Germinal center (tissue), 1 donor: Measurements from ENCODE around the gene XYLT1.

Experiments
- DNase-seq: peaks from one replicate; pipeline ENCODE4 v3.0.0; 2012; ENCODE audit warnings: mixed read lengths, low spot score

Gene XYLT1

GRCh38 chr16:17228048-17228707 is 242.6 kb downstream of the XYLT1 start:
- DNase-seq, result no peak

GRCh38 chr16:17227278-17227677 is 243.5 kb downstream of the XYLT1 start:
- DNase-seq, result no peak

GRCh38 chr16:17225541-17225940 is 245.2 kb downstream of the XYLT1 start:
- no peak for DNase-seq

GRCh38 chr16:17224879-17225281 is 245.9 kb downstream of the XYLT1 start:
- DNase-seq, result no peak

GRCh38 chr16:17224350-17224749 is 246.4 kb downstream of the XYLT1 start:
- no peak for DNase-seq

- DNase-seq, result no peak
These were observed 247.2 kb downstream of the XYLT1 start for GRCh38 chr16:17223576-17223975.

GRCh38 chr16:17222871-17223401 is 247.8 kb downstream of the XYLT1 start:
- no peak for DNase-seq

- DNase-seq, result no peak
These were observed 250.8 kb downstream of the XYLT1 start for GRCh38 chr16:17219991-17220390.

GRCh38 chr16:17215936-17216335 is 254.8 kb downstream of the XYLT1 start:
- no peak for DNase-seq

- DNase-seq, result no peak
These were observed 255.5 kb downstream of the XYLT1 start for GRCh38 chr16:17215306-17215705.

- no peak for DNase-seq
These were observed 256.8 kb downstream of the XYLT1 start for GRCh38 chr16:17213974-17214373.

- no peak for DNase-seq
These were observed 257.7 kb downstream of the XYLT1 start for GRCh38 chr16:17213025-17213424.

GRCh38 chr16:17212606-17213005 is 258.2 kb downstream of the XYLT1 start:
- DNase-seq, result no peak

GRCh38 chr16:17211797-17212196 is 259.0 kb downstream of the XYLT1 start:
- DNase-seq, result no peak

- DNase-seq, result no peak
These were observed 264.0 kb downstream of the XYLT1 start for GRCh38 chr16:17206712-17207111.

- DNase-seq, result no peak
These were observed 265.2 kb downstream of the XYLT1 start for GRCh38 chr16:17205279-17206211.

- DNase-seq, result no peak
These were observed 266.1 kb downstream of the XYLT1 start for GRCh38 chr16:17204644-17205043.

GRCh38 chr16:17204206-17204605 is 266.6 kb downstream of the XYLT1 start:
- no peak for DNase-seq

GRCh38 chr16:17203424-17203823 is 267.3 kb downstream of the XYLT1 start:
- DNase-seq, result no peak

GRCh38 chr16:17199135-17199534 is 271.6 kb downstream of the XYLT1 start:
- DNase-seq, result no peak

- DNase-seq, result no peak
These were observed 274.2 kb downstream of the XYLT1 start for GRCh38 chr16:17196526-17196925.

GRCh38 chr16:17194190-17194780 is 276.5 kb downstream of the XYLT1 start:
- DNase-seq, result peak; percentile 42
